GM12878 (cell line): ENCODE measurements around the gene SGSM2. TPM values are rescaled to one million over a fixed set of nuclear protein-coding genes. Genes with fewer than 3 reads are reported as not detected.

Experiments used
- ATF7 ChIP-seq: fragments of 450-650 bp; IDR thresholded peaks from 2 replicates; pipeline ENCODE4 v1.6.1; 2016; ENCODE audit warnings: low read depth, mild to moderate bottlenecking
- CBX5 ChIP-seq: sonication (generic); IDR thresholded peaks from 2 replicates; pipeline ENCODE4 v1.6.1; 2016; ENCODE audit warnings: low read depth, moderate library complexity, mild to moderate bottlenecking, inconsistent platforms
- CHD2 ChIP-seq: IDR thresholded peaks from 2 replicates; pipeline ENCODE4 v1.6.1; 2011; ENCODE audit warnings: low read depth, low read length, improper control_type of control experiment, borderline replicate concordance
- CHD4 ChIP-seq: fragments of 200-600 bp; sonication (generic); IDR thresholded peaks from 2 replicates; pipeline ENCODE4 v1.6.1; 2016; ENCODE audit warnings: mild to moderate bottlenecking
- EGR1 ChIP-seq, 2 experiments: IDR thresholded peaks; 1 replicate in 1 of 2; 2 replicates in 1 of 2; pipeline ENCODE4 v1.6.1; 2011 to 2012; ENCODE audit warnings: low read depth in 2 of 2, low read length in 2 of 2, borderline replicate concordance in 1 of 2, mild to moderate bottlenecking in 1 of 2, moderate library complexity in 1 of 2
- JUND ChIP-seq: IDR thresholded peaks from 2 replicates; pipeline ENCODE4 v1.6.1; 2012; ENCODE audit warnings: low read depth, mild to moderate bottlenecking, low read length, improper control_type of control experiment, moderate library complexity
- POLR2AphosphoS5 ChIP-seq: IDR thresholded peaks from 2 replicates; pipeline ENCODE4 v1.6.1; 2011; ENCODE audit warnings: mild to moderate bottlenecking, low read length, inconsistent platforms
- RAD51 ChIP-seq: fragments of 450-650 bp; IDR thresholded peaks from 2 replicates; pipeline ENCODE4 v1.6.1; 2016; ENCODE audit warnings: moderate library complexity, mild to moderate bottlenecking, inconsistent platforms
- SIN3A ChIP-seq: IDR thresholded peaks from 2 replicates; pipeline ENCODE4 v1.6.1; 2012; ENCODE audit warnings: low read depth, low read length, improper control_type of control experiment
- SP1 ChIP-seq: IDR thresholded peaks from one replicate; pipeline ENCODE4 v1.6.1; 2011; ENCODE audit warnings: low read depth, low read length
- polyA plus RNA-seq, 11 experiments: library from polyadenylated mRNA; depleted of rRNA in 4 of 11; unstranded in 6 of 11; stranded (reverse) in 5 of 11; fragments of >200 nt; fragmentation: Nextera tagmentation in 4 of 11; fragmentation: Illumina TruSeq in 1 of 11; extraction: Ambion mirVana in 4 of 11; extraction: Trizol in 1 of 11; gene quantifications; 1 replicate in 1 of 11; 2 replicates in 10 of 11; pipeline versions ENCODE4 v1.2.1 to v1.2.3, GENCODE V29; 2011 to 2016; ENCODE audit warnings: inconsistent platforms in 2 of 11, missing spikeins in 2 of 11, low read depth in 1 of 11
- total RNA-seq, 4 experiments: library from RNA; depleted of rRNA in 3 of 4; stranded (reverse); fragments of >200 nt in 3 of 4; fragmentation: Illumina TruSeq in 1 of 4; extraction: Trizol in 1 of 4; gene quantifications; 2 replicates each; pipeline versions ENCODE4 v1.2.1 to v1.2.3, GENCODE V29; 2013 to 2021
- TF ChIP-seq, protein P1 (sequence below): fragments of 450-650 bp; formaldehyde crosslinking; IDR thresholded peaks from 2 replicates; pipeline ENCODE4 v1.4.0; 2020; ENCODE audit warnings: mild to moderate bottlenecking, moderate library complexity
- TF ChIP-seq, protein P2 (sequence below): IDR thresholded peaks from 2 replicates; pipeline ENCODE4 v1.6.1; 2011; ENCODE audit warnings: low read depth, mild to moderate bottlenecking, low read length, moderate library complexity, borderline replicate concordance; ENCODE audit errors: extremely low read depth
- TF ChIP-seq, protein P3 (sequence below): IDR thresholded peaks from 2 replicates; pipeline ENCODE4 v1.6.1; 2012; ENCODE audit warnings: low read depth, low read length, improper control_type of control experiment
- TF ChIP-seq, protein P4 (sequence below): IDR thresholded peaks from 2 replicates; pipeline ENCODE4 v1.6.1; 2011; ENCODE audit warnings: borderline replicate concordance, low read depth, mild to moderate bottlenecking, moderate library complexity, low read length; ENCODE audit not compliant: insufficient read depth, poor library complexity, severe bottlenecking
- TF ChIP-seq, protein P5 (sequence below): fragments of 450-650 bp; IDR thresholded peaks from 2 replicates; pipeline ENCODE4 v1.6.1; 2018; ENCODE audit warnings: mild to moderate bottlenecking, low read depth, moderate library complexity; ENCODE audit not compliant: partially characterized antibody
- TF ChIP-seq, protein P6 (sequence below): fragments of 450-650 bp; conservative IDR thresholded peaks from 2 replicates; pipeline ENCODE4 v1.6.1; 2017; ENCODE audit warnings: mild to moderate bottlenecking, moderate library complexity

Gene SGSM2
- total and polyA plus RNA-seq, 10 of the 15 experiments (the other 5 are each of a cell fraction or from before 2014, with no cell fraction given), result 0.50 to 50.9 (median 18.5) TPM

DNA sequence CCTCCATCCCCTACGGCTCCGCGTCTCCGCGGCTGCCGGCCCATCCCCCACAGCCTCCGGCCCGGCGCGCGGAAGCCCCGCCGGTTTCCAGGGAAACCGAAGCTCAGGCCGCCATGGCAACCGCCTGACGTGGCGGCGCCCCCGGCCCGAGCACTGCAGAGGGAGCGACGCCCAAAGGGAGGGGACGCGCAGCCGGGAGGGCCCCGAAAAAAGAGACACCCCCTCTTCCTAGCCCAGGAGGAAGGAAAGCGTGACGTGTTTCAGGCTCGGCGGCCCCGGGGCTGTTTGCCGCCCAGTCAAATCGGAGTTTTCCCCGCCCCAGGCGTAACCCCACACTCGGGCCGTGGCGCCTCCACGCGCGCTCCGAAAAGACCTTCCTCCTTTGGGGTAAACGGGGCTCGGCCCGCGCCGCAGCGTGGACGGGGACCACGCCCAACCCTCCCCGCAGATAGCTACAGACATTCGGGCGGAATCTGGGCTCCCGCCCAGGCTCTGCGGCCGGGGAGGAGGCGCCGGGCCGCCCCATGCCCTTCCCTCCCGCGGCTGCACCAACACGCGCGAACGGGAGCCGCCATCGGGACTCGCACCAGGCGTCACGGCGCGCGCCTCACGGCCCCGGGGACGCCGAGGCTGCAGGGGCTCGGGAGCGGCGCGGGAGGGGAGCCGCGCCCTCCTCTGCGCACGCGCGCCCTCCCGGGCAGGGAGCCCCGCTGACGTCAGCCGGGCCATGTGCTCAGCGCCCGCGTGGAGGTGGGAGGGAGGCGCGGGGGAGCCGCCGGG lies 56.1 kb downstream of the SGSM2 start (continued):
- TF ChIP-seq, protein P1, sequence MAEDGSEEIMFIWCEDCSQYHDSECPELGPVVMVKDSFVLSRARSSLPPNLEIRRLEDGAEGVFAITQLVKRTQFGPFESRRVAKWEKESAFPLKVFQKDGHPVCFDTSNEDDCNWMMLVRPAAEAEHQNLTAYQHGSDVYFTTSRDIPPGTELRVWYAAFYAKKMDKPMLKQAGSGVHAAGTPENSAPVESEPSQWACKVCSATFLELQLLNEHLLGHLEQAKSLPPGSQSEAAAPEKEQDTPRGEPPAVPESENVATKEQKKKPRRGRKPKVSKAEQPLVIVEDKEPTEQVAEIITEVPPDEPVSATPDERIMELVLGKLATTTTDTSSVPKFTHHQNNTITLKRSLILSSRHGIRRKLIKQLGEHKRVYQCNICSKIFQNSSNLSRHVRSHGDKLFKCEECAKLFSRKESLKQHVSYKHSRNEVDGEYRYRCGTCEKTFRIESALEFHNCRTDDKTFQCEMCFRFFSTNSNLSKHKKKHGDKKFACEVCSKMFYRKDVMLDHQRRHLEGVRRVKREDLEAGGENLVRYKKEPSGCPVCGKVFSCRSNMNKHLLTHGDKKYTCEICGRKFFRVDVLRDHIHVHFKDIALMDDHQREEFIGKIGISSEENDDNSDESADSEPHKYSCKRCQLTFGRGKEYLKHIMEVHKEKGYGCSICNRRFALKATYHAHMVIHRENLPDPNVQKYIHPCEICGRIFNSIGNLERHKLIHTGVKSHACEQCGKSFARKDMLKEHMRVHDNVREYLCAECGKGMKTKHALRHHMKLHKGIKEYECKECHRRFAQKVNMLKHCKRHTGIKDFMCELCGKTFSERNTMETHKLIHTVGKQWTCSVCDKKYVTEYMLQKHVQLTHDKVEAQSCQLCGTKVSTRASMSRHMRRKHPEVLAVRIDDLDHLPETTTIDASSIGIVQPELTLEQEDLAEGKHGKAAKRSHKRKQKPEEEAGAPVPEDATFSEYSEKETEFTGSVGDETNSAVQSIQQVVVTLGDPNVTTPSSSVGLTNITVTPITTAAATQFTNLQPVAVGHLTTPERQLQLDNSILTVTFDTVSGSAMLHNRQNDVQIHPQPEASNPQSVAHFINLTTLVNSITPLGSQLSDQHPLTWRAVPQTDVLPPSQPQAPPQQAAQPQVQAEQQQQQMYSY (CRISPR knock-in tag), result no peak
- peak in 1 of 2 experiments; percentile 71; a peak in 2 of 3 replicates for TF ChIP-seq EGR1 (IDR thresholded peaks at IDR 0.05; ENCODE audit: borderline replicate concordance in 1 of 2, low read depth in 2 of 2, low read length in 2 of 2)
- no peak for TF ChIP-seq RAD51
- TF ChIP-seq ATF7, result 0 out of 2 replicates have a peak, but pooled peaks have one; percentile 35
- TF ChIP-seq, protein P2, sequence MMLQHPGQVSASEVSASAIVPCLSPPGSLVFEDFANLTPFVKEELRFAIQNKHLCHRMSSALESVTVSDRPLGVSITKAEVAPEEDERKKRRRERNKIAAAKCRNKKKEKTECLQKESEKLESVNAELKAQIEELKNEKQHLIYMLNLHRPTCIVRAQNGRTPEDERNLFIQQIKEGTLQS, result no peak
- TF ChIP-seq, protein P3, sequence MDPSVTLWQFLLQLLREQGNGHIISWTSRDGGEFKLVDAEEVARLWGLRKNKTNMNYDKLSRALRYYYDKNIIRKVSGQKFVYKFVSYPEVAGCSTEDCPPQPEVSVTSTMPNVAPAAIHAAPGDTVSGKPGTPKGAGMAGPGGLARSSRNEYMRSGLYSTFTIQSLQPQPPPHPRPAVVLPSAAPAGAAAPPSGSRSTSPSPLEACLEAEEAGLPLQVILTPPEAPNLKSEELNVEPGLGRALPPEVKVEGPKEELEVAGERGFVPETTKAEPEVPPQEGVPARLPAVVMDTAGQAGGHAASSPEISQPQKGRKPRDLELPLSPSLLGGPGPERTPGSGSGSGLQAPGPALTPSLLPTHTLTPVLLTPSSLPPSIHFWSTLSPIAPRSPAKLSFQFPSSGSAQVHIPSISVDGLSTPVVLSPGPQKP, result no peak
- TF ChIP-seq, protein P4, sequence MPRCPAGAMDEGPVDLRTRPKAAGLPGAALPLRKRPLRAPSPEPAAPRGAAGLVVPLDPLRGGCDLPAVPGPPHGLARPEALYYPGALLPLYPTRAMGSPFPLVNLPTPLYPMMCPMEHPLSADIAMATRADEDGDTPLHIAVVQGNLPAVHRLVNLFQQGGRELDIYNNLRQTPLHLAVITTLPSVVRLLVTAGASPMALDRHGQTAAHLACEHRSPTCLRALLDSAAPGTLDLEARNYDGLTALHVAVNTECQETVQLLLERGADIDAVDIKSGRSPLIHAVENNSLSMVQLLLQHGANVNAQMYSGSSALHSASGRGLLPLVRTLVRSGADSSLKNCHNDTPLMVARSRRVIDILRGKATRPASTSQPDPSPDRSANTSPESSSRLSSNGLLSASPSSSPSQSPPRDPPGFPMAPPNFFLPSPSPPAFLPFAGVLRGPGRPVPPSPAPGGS, result no peak
- TF ChIP-seq CHD2, result 0 out of 2 replicates have a peak, but pooled peaks have one; percentile 54
- TF ChIP-seq SP1, result no peak
- TF ChIP-seq, protein P5, sequence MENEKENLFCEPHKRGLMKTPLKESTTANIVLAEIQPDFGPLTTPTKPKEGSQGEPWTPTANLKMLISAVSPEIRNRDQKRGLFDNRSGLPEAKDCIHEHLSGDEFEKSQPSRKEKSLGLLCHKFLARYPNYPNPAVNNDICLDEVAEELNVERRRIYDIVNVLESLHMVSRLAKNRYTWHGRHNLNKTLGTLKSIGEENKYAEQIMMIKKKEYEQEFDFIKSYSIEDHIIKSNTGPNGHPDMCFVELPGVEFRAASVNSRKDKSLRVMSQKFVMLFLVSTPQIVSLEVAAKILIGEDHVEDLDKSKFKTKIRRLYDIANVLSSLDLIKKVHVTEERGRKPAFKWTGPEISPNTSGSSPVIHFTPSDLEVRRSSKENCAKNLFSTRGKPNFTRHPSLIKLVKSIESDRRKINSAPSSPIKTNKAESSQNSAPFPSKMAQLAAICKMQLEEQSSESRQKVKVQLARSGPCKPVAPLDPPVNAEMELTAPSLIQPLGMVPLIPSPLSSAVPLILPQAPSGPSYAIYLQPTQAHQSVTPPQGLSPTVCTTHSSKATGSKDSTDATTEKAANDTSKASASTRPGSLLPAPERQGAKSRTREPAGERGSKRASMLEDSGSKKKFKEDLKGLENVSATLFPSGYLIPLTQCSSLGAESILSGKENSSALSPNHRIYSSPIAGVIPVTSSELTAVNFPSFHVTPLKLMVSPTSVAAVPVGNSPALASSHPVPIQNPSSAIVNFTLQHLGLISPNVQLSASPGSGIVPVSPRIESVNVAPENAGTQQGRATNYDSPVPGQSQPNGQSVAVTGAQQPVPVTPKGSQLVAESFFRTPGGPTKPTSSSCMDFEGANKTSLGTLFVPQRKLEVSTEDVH, result no peak
- no peak; the same call in 1 of the 2 replicates for TF ChIP-seq POLR2AphosphoS5
- no peak for TF ChIP-seq CBX5
- TF ChIP-seq, protein P6, sequence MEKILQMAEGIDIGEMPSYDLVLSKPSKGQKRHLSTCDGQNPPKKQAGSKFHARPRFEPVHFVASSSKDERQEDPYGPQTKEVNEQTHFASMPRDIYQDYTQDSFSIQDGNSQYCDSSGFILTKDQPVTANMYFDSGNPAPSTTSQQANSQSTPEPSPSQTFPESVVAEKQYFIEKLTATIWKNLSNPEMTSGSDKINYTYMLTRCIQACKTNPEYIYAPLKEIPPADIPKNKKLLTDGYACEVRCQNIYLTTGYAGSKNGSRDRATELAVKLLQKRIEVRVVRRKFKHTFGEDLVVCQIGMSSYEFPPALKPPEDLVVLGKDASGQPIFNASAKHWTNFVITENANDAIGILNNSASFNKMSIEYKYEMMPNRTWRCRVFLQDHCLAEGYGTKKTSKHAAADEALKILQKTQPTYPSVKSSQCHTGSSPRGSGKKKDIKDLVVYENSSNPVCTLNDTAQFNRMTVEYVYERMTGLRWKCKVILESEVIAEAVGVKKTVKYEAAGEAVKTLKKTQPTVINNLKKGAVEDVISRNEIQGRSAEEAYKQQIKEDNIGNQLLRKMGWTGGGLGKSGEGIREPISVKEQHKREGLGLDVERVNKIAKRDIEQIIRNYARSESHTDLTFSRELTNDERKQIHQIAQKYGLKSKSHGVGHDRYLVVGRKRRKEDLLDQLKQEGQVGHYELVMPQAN, result peak; percentile 92
- TF ChIP-seq CHD4, result no peak
- TF ChIP-seq SIN3A, result peak; percentile 79
- TF ChIP-seq JUND, result no peak
